ENCODE data around the gene PPP1R14C.

PPP1R14C gene

DNA sequence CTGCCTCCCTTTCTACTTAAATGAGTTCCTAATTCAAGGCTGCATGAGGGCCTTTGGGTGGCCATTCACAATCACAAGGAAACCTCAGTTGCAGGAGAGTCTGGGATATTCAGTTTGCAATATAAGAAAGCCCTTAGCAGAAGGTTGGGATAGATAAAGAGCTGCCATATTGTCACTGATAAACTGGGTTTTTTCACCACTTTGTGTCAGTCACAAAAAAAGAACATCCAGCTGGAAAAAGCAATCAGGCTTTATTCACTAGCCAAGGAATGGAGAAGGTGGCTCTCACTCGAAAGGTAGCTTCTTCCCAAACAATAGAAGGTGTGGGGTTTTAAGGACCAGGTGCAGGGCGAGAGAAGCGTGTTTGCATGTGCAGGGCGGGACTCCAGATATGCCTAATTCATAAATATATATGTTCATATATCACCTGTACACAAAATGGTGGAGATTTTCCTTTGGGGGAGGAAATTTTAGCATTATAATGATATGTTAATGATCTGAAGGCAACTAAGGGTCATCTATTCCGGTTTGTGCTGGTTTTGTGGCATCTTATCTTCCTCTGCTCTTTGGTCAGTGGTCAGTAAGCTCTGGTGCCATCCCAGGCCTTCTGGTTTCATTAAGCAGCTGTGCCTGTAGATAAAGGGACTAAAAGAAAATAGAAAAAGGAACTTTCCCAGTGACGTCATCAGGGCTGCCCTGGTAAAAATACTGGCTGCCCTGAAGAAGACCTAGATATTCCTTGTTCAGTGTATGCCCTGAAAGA lies 128.8 kb downstream of the PPP1R14C start:
- no peak for DNase-seq (ENCODE audit: low read depth in 2 of 2)

DNA sequence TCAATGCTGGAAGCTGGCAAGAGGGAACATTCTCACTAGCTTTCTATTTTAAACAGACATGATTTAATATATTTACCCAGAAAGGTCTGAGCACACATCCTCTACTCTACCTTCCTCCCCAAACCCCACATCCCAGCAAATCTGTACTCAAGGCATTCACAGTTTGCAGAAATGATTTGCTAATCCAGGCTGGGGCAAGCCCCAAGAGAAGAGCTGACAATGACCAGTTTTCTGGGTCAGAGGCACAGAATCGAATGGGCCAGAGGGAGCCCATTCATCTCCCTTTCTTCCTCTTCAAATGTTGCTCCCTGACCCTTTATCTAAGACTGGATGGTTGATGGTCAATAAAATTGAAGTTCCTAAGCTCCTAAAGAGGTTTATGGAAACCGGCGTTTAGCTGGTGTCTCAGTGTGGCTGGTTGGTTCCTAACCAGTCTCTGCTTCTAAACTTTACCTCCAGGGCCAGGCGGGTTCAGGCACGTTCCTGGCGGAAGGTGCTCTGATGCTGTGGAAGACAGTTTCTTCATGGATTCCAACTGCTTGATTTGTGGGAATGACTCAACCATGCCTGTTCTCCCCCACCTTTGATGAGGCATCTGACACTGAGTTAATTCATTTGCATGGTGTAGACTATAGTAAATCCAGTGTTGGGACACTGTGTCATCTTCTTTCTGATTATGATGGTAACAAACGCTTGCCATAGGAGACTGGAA lies 129.6 kb downstream of the PPP1R14C start:
- DNase-seq (ENCODE audit: low read depth in 2 of 2) = no peak

DNA sequence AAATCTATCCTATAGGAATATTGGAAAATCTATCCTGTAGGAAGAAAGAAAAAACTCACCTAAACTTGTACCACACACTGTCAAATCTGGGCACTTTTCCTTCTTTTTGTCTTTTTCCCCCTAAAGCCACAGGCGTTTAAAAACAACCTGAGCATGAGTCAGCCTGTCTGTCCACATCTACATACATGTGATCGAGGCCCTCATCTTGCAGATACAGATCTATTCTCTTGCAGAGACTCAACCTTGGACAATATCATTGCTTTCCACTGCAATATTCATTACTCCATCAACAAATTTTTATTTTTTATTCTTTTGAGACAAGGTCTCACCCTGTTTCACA lies 130.1 kb downstream of the PPP1R14C start:
- DNase-seq (ENCODE audit: low read depth in 2 of 2) = no peak

DNA sequence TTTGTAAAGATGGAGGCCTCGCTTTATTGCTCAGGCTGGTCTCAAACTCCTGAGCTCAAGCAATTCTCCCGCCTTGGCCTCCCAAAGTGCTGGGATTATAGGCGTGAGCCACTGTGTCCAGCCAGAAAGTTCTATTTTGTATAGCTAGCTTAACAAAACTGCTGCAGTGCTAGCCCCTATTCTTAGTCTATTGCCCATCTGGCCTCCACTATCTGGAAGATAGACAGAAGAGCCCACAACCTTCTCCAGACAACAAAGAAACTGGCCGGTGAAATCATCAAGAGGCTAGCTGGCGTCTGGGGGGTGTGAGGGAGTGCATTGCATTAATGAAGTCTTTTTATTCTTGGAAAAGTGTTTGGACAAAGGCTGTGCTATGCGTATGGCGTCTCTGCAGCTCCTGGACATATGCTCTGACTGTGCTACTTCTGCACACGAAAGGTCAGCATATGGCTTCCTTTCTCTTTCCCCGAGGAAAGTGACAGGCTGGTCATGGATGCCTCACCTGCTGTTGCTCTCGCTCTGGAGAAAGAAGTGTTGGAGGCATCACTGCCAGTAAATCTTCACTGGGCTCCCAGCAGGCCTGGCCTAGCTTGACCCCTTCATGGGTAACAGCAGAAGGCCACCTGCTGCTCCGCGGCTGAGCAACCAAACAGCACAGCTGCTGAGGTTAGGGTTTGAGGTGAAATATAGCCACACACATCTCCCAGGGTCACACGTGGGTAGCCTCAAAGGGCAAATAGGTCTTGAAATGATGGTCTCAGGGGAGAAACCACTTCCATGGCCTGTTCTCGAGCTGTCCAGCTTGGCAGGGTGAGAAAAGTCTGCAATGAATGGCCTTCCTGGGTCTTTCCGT lies 130.8 kb downstream of the PPP1R14C start:
- DNase-seq (ENCODE audit: low read depth in 2 of 2) = no peak

DNA sequence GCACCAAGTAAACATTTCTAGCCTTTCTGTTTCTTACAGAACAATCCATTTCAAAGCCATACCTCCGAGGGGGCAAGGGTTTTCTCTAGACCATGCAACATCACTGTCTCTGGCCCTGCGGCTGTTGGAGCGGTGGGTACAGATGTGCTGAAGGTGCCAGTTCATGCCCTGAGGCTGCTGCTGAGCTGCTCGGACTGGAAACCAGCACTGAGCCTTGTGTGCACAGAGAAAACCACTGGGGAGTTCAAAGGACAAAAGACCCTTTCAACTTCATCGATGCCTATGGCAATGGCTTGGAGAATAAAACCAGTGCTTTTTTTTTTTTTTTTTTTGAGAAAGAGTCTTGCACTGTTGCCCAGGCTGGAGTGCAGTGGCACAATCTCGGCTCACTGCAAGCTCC lies 132.6 kb downstream of the PPP1R14C start:
- DNase-seq (ENCODE audit: low read depth in 2 of 2) = no peak

DNA sequence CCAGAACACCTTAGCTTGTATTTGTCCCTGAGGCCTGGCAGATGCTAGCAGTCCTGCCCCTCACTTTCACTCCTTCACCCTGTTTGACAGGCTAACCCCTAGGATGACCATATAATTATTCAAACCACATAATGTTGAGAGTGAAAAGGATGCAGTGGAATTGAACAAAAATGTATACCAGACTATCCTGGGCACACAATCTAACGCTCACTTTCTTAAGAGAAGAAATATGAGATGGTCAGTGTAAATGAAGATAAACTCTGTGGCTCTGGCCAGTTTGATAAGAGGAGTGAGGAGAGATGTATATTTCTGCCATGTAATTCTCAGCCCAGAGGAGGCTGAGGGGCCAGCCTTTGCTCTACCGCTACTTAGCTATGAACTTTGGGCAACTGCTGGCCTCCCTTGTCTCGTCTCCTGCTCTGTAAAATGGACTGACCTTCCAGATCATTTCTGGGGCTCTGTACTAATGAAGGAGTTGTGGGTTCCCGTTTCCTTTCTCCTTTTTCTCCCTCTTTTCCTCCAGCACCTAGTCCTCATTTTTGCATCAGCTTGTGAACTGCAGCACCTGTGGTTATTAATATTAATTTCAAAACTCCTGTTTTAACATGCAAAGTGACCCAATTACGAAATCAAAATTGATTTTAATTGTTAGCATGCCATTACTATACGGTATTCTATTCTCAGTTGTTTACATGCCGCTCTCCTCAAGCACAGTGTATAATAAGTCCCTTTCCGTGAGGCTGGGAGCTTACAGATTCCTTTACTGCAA lies 133.5 kb downstream of the PPP1R14C start:
- no peak for DNase-seq (ENCODE audit: low read depth in 2 of 2)

DNA sequence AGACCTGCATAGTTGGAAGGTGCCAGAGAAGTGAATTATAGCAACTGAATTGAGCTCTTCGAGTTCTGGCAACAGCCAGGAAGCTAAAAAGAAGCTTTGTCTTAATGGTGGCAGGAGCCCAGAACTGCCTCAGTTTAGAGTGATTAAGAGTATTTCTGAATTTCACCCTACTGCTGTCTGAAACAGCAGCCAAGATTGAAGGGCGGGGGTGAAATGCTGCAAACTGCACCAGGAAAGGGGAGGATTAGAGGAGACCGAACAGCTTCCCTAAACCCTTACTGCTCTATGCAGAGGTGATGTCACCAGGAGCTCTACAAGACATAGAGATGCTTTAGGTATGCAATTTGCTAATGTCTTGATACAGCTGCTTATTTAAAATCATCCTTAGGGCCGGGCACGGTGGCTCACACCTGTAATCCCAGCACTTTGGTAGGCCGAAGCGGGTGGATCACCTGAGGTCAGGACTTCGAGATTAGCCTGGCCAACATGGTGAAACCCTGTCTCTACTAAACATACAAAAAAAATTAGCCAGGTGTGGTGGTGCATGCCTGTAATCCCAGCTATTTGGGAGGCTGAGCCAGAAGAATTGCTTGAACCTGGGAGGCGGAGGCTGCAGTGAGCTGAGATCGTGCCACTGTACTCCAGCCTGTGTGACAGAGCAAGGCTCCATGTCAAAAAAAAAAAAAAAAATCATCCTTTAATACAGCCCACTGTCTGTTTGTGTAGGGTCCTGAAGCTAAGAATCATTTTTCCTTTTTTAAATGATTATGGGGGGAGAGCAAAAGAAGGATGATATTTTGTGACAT lies 134.3 kb downstream of the PPP1R14C start:
- DNase-seq (ENCODE audit: low read depth in 2 of 2) = no peak

DNA sequence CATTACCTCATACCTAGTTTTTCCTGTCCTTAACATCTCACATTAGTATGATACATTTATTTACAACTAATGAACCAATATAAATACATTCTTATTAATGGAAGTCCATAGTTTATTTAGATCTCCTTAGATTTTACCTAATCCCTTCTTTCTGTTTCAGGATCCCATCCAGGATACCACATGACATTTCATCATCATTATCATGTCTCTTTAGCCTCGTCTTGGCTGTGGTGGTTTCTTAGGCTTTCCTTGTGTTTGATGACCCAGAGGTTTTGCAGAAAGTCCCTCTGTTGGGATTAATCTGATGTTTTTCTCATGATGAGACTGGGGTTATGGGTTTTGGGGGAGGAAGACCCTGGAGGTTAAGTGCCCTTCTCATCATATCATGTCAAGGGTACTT lies 136.7 kb downstream of the PPP1R14C start:
- DNase-seq (ENCODE audit: low read depth in 2 of 2) = no peak

DNA sequence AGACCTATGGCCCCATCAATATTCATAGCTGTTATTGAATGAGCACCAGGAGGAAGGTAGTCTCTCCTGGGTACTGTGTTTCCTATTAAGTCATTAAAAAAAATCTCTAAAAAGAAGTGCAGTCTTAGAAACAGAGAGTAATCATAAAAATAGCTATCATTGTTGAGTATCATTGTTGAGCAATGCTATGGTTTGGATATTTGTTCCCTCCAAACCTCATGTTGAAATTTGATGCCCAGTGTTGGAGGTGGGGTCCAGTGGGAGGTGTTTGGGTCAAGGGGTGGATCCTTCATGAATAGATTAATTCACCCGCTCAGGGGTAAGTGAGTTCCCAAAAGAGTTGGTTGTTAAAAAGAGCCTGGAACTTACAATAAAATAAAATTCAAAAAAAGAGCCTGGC lies 137.9 kb downstream of the PPP1R14C start:
- DNase-seq (ENCODE audit: low read depth in 2 of 2) = no peak

DNA sequence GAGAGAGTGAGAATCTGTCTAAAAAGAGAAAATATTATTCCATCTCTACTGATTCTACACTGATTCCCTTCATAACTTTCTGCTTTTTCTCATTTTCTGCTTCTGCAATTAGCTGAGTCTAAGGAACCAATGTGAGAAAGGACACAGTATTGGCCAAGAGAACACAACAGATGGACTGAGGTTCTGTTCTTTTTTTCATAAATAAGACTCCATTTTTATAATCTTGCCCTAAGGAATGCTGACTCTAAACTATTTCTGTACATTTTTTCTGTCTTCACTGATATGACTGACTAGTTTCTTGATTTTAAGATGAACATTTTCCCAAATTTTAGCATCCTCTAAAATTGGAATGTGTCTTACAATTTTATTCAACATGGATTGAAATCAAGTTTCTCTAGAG lies 138.9 kb downstream of the PPP1R14C start:
- no peak for DNase-seq (ENCODE audit: low read depth in 2 of 2)

DNA sequence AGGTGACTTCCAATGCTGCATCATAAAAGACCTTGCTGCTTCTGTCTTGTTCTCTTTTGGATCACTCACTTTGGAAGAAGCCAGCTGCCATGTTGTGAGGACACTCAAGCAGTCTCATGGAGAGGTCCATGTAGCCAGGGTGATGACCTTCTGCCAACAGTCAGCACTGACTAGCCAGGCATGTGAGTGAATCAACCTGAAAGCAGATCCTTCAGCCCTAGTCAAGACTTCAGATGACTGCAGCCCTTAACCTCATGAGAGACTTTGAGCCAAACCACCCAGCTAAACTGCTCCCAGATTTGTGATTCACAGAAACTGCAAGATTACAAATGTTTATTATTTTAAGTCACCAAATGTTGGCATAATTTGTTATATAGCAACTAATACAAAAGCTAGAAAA lies 140.0 kb downstream of the PPP1R14C start:
- no peak for DNase-seq (ENCODE audit: low read depth in 2 of 2)

DNA sequence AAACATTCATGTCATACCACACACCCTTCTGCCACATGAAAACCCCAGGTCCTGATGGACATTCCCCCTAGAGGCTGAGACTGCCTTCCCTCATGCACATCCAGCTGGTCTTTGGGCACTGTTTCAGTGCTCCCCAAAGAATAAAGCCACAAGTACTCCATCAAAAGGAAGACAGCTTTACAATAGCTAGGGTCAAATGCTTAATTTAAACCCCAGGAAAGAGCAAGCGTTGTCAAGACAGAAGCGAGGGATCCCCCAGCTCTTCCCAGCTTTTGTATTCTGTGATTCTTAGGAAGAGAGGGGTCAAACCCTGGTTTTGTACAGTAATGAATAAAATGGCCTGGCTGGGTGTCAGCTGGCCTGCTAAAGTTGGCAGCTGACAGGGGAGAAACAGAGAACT lies 143.6 kb downstream of the PPP1R14C start:
- DNase-seq (ENCODE audit: low read depth in 2 of 2) = no peak

DNA sequence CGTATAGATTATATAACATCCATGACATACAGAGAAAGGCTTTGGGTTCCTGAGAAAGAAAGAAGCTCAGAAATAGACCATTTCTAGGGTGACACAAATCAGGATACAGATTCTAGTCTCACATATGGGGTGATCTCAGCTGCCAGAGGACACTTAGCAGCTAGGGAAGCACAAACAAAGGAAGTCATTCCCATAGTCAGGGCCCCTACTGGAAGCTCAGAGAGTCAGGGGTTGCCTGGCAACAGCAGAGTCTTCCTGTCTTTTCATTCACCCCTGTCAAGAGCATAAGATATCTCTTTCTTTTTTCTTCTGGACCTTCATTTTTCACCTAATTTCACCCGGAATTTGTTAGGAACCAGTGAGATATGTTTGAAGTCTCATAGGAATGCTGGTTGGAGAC lies 144.1 kb downstream of the PPP1R14C start:
- no peak for DNase-seq (ENCODE audit: low read depth in 2 of 2)

DNA sequence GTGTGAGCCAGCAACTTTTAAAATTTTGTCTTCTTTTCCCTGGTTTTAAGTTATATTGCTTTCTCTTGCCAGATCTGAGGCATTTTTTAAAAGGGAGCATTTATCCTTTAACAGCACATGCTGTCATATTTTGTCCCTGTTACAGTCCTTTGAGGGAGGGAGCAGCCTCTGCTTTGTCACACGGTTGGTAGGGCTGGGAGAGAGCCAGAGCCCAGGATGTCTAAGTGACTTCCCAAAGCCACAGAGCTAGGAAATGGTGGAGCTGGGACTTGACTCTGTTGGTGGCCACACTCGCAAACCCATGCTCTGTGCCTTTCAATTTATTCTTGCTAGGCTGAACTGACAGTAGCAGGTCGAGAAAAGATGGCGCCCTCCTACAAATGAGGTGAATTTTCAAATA lies 145.6 kb downstream of the PPP1R14C start:
- no peak for DNase-seq (ENCODE audit: low read depth in 2 of 2)

DNA sequence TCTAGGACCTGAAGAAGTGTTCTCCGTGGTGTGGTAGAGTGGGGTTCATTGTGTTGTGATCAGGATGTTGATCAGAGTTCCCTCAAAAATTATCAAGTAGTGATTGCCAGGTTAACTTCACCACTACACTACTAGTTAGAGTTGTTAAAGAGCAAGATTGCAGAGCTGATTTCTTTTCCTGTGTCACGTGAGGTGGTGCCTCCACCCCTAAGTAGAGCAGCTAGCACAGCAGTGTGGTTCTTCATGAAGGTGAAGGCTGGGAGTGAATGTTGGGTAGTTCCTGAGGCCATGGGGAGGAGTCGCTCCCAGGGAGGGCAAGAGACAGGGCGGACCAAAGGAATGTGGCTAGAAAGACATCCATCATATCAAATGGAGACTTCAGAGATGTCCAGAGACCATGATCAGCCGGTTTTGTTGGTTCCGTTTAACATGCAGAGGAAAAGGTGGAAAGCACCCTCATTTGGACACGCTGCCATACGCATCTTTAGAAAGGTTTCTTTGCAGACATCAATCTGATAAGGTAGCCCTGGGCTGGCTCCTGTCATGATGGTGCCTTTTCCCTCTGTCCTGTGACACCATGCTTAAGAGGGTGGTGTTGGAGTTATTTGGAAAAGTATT lies 146.7 kb downstream of the PPP1R14C start:
- DNase-seq (ENCODE audit: low read depth in 2 of 2) = no peak

DNA sequence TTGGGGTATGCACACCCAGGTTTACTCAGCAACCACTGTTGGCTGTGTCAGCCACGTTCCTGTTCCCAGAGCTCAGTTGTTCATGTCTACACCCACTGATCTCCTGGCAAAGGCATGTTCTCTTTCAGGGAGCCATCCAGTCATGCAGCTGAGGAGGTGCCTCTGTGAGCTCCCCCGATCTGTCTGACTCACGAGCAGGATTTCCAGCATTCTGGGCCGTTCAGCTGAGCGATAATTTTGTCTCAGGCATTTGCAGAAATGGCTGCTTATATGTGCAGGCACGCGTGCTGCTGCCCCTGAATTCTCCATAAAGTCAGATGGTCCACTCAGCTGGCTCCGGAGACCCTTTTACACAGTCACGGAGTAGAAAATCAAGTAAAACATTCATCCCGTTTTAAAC lies 147.6 kb downstream of the PPP1R14C start:
- no peak for DNase-seq (ENCODE audit: low read depth in 2 of 2)

DNA sequence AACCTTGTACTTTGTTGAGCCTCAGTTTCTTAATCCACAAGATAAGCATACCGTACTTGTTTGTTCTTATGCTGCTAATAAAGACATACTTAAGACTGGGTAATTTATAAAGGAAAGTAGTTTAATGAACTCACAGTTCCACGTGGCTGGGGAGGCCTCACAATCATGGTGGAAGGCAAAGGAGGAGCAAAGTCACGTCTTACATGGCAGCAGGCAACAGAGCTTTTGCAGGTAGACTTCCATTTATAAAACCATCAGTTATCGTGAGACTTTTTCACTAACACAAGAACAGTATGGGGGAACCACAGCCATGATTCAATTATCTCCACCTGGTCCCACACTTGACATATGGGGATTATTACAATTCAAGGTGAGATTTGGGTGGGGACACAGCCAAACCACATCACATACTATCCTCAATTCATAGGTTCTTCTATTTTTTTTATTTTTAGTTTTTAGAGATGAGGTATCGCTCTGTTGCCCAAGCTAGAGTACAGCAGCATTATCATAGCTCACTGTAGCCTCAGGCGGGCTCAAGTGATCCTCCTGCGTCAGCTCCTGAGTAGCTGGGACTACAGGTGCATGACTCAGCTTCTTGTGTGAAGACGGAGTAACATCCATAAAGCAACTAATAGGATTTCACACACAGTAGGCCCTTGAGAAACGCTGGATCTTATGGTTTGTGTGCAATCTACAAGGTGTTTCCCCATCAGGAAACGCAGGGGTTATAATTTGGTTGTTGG lies 149.3 kb downstream of the PPP1R14C start:
- no peak for DNase-seq (ENCODE audit: low read depth in 2 of 2)

DNA sequence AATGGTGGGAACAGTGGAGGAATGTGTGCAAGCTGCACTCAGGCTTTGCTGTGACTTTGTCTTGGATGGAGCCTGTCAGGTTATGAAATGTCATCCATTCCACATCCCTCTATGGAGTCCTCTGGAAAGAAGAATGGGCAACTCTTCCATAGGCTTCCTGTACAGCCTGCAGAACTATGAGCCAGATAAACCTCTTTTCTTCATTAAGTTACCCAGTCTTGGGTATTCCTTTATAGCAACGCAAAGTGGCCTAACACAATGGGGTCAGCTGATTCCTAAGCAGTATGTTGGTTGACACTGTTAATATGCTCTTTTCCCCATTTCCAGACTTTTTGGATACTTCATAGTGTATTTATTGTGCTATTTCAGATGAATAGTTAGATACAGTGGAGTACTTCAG lies 150.2 kb downstream of the PPP1R14C start:
- DNase-seq (ENCODE audit: low read depth in 2 of 2) = no peak

DNA sequence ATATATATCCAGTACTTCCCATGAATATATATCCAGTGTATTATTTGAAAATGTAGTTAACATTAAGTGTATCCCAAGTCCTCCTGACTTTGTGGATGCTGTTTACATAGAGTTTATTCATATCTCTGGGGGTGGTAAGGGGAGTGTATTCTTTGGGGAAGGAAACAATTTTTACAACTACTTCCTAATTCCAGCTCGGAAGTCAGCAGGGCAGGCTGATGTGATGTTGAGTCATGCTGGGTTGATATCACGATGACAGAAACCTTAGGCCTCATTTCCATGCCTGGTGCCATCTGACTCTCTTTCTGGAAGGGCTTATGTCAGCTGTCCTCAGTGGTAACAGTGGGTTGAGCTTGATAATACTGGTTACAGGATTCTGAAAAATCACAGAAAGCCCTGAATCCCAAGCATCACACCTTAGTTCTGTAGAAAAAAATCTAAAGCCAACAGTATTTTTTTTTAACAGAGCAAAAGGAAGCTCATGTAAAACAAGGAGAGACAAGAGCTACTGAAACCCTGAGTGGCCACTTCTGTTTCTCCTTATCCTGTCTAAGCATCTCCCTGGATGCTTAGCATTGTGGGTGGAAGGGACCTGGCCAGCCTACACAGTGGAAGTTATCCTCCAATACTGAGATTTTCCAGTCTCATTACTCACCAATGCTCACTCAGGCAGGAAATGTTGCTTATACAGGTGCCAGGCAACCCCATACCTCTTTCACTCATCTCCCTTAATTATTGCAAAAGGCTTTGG lies 150.8 kb downstream of the PPP1R14C start:
- no peak for DNase-seq (ENCODE audit: low read depth in 2 of 2)

All from stimulated activated CD8-positive, alpha-beta memory T cell treated with anti-CD3 and anti-CD28 coated beads, Interleukin-2, amount 100 ng/mL, for 1 hour (primary cell).